Neuron (in vitro differentiated cells): ENCODE data around the gene NKIRAS1.
"Not testable (repeated sequence)": the region's sequence is repeated elsewhere in the genome, so short reads cannot be mapped to it uniquely, and the experiment has no call there.

Experiments
- H2AFZ ChIP-seq: one replicate; pipeline ENCODE4 v1.6.1; 2013; ENCODE audit warnings: low read depth, mild to moderate bottlenecking, inconsistent platforms, low read length, moderate library complexity
- H3K27me3 ChIP-seq: one replicate; pipeline ENCODE4 v1.6.1; 2013; ENCODE audit warnings: low read length; ENCODE audit not compliant: insufficient read depth
- H3K36me3 ChIP-seq: one replicate; pipeline ENCODE4 v1.6.1; 2013; ENCODE audit warnings: low read length; ENCODE audit not compliant: insufficient read depth
- H3K4me1 ChIP-seq: one replicate; pipeline ENCODE4 v1.6.1; 2013; ENCODE audit warnings: low read length; ENCODE audit not compliant: insufficient read depth
- H3K4me3 ChIP-seq: 2 replicates; pipeline ENCODE4 v1.5.1; 2013; ENCODE audit warnings: mild to moderate bottlenecking, low read length, moderate library complexity
- H3K9me3 ChIP-seq: one replicate; pipeline ENCODE4 v1.6.1; 2013; ENCODE audit warnings: low read length

NKIRAS1 gene

GRCh38 chr3:23869977-23870662 is 46.7 kb downstream of the NKIRAS1 start:
- Histone ChIP-seq H3K9me3 (no peaks in the 10 kb centered on the region), H3K27me3 (no peaks in the 10 kb centered on the region), H3K4me1 (peaks cover 23% of the 10 kb centered on the region), H3K36me3 (no peaks in the 10 kb centered on the region), H2AFZ (no peak overlapping the region), H3K4me3 (no peak overlapping the region)

- no peak overlapping the region for H2AFZ ChIP-seq
- H3K9me3 ChIP-seq, result no peaks in the 10 kb centered on the region
- H3K4me3 ChIP-seq, result no peak overlapping the region
- peaks cover 39% of the 10 kb centered on the region for H3K4me1 ChIP-seq
- no peaks in the 10 kb centered on the region for H3K27me3 ChIP-seq
- no peaks in the 10 kb centered on the region for H3K36me3 ChIP-seq
Observed at GRCh38 chr3:23867838-23868237, 49.0 kb downstream of the NKIRAS1 start.

- no peak overlapping the region for H3K4me3 ChIP-seq
- H3K9me3 ChIP-seq, result no peaks in the 10 kb centered on the region
Observed at GRCh38 chr3:23867400-23867799, 49.4 kb downstream of the NKIRAS1 start.

GRCh38 chr3:23865595-23866396 is 51.0 kb downstream of the NKIRAS1 start:
- H3K4me1 ChIP-seq, result peaks cover 39% of the 10 kb centered on the region
- no peaks in the 10 kb centered on the region for H3K36me3 ChIP-seq
- no peaks in the 10 kb centered on the region for H3K27me3 ChIP-seq
- H2AFZ ChIP-seq, result no peak overlapping the region
- H3K9me3 ChIP-seq, result peaks cover 1% of the 10 kb centered on the region
- no peak overlapping the region for H3K4me3 ChIP-seq

More at GRCh38 chr3:23867400-23867799, 49.4 kb downstream of the NKIRAS1 start:
- Histone ChIP-seq H2AFZ (no peak overlapping the region), H3K4me1 (peaks cover 39% of the 10 kb centered on the region), H3K36me3 (no peaks in the 10 kb centered on the region), H3K27me3 (no peaks in the 10 kb centered on the region)

GRCh38 chr3:23864931-23865330 is 51.9 kb downstream of the NKIRAS1 start:
- Histone ChIP-seq H3K9me3 (peaks cover 1% of the 10 kb centered on the region), H3K4me3 (no peak overlapping the region), H3K4me1 (peaks cover 39% of the 10 kb centered on the region), H3K27me3 (no peaks in the 10 kb centered on the region), H2AFZ (no peak overlapping the region), H3K36me3 (no peaks in the 10 kb centered on the region)

- H3K36me3 ChIP-seq, result no peaks in the 10 kb centered on the region
- H3K27me3 ChIP-seq, result no peaks in the 10 kb centered on the region
- no peak overlapping the region for H2AFZ ChIP-seq
- peaks cover 1% of the 10 kb centered on the region for H3K9me3 ChIP-seq
- peaks cover 39% of the 10 kb centered on the region for H3K4me1 ChIP-seq
- H3K4me3 ChIP-seq, result no peak overlapping the region
Observed at GRCh38 chr3:23863060-23863459, 53.7 kb downstream of the NKIRAS1 start.

- no peak overlapping the region for H2AFZ ChIP-seq
- no peaks in the 10 kb centered on the region for H3K36me3 ChIP-seq
- no peak overlapping the region for H3K4me3 ChIP-seq
- H3K9me3 ChIP-seq, result peaks cover 1% of the 10 kb centered on the region
- H3K27me3 ChIP-seq, result no peaks in the 10 kb centered on the region
- H3K4me1 ChIP-seq, result peaks cover 26% of the 10 kb centered on the region
Observed at GRCh38 chr3:23861689-23862088, 55.1 kb downstream of the NKIRAS1 start.

- H3K4me1 ChIP-seq, result peaks cover 13% of the 10 kb centered on the region
- no peaks in the 10 kb centered on the region for H3K36me3 ChIP-seq
- H3K27me3 ChIP-seq, result no peaks in the 10 kb centered on the region
- no peak overlapping the region for H3K4me3 ChIP-seq
- peaks cover 1% of the 10 kb centered on the region for H3K9me3 ChIP-seq
- no peak overlapping the region for H2AFZ ChIP-seq
Observed at GRCh38 chr3:23859839-23860382, 56.9 kb downstream of the NKIRAS1 start.

- Histone ChIP-seq H3K27me3 (no peaks in the 10 kb centered on the region), H3K4me3 (no peak overlapping the region), H3K4me1 (peaks cover 6% of the 10 kb centered on the region), H2AFZ (no peak overlapping the region), H3K36me3 (no peaks in the 10 kb centered on the region), H3K9me3 (peaks cover 1% of the 10 kb centered on the region)
Observed at GRCh38 chr3:23859012-23859743, 57.6 kb downstream of the NKIRAS1 start.

- Histone ChIP-seq H3K36me3 (no peaks in the 10 kb centered on the region), H3K9me3 (peaks cover 3% of the 10 kb centered on the region), H3K4me1 (no peaks in the 10 kb centered on the region), H3K4me3 (no peak overlapping the region), H3K27me3 (no peaks in the 10 kb centered on the region), H2AFZ (no peak overlapping the region)
Observed at GRCh38 chr3:23856286-23856685, 60.5 kb downstream of the NKIRAS1 start.

- H3K9me3 ChIP-seq, H2AFZ ChIP-seq, H3K4me3 ChIP-seq, H3K4me1 ChIP-seq, H3K36me3 ChIP-seq, H3K27me3 ChIP-seq: not testable (repeated sequence)
Observed at GRCh38 chr3:23849462-23849861, 67.3 kb downstream of the NKIRAS1 start.

GRCh38 chr3:23845326-23846216 is 71.2 kb downstream of the NKIRAS1 start:
- Histone ChIP-seq H3K4me3 (no peak overlapping the region), H3K27me3 (no peaks in the 10 kb centered on the region), H2AFZ (no peak overlapping the region), H3K4me1 (peaks cover 2% of the 10 kb centered on the region), H3K36me3 (no peaks in the 10 kb centered on the region), H3K9me3 (peaks cover 2% of the 10 kb centered on the region)
